Measurements from ENCODE around the gene RASEF.

RASEF gene

GRCh38 chr9:83056911-83057310, 6.0 kb downstream of the RASEF start:
- DNase-seq (ENCODE audit: low read depth, low spot score) = no peak

- no peak for DNase-seq (ENCODE audit: low read depth, low spot score)
These were observed 6.8 kb downstream of the RASEF start for GRCh38 chr9:83056174-83056573.

- no peak for DNase-seq (ENCODE audit: low read depth, low spot score)
These were observed 14.8 kb downstream of the RASEF start for GRCh38 chr9:83047839-83048775.

- no peak for DNase-seq (ENCODE audit: low read depth, low spot score)
These were observed 19.3 kb downstream of the RASEF start for GRCh38 chr9:83043597-83043996.

GRCh38 chr9:83041771-83042170, 21.2 kb downstream of the RASEF start:
- no peak for DNase-seq (ENCODE audit: low read depth, low spot score)

- DNase-seq (ENCODE audit: low read depth, low spot score) = no peak
These were observed 23.6 kb downstream of the RASEF start for GRCh38 chr9:83039303-83039702.

GRCh38 chr9:83036043-83036442, 26.9 kb downstream of the RASEF start:
- no peak for DNase-seq (ENCODE audit: low read depth, low spot score)

GRCh38 chr9:83035143-83035542, 27.8 kb downstream of the RASEF start:
- no peak for DNase-seq (ENCODE audit: low read depth, low spot score)

- DNase-seq (ENCODE audit: low read depth, low spot score) = no peak
These were observed 28.4 kb downstream of the RASEF start for GRCh38 chr9:83034587-83034986.

- DNase-seq (ENCODE audit: low read depth, low spot score) = no peak
These were observed 28.9 kb downstream of the RASEF start for GRCh38 chr9:83034026-83034425.

- DNase-seq (ENCODE audit: low read depth, low spot score) = no peak
These were observed 30.8 kb downstream of the RASEF start for GRCh38 chr9:83032065-83032625.

GRCh38 chr9:83030391-83031107, 32.4 kb downstream of the RASEF start:
- DNase-seq (ENCODE audit: low read depth, low spot score) = no peak

- no peak for DNase-seq (ENCODE audit: low read depth, low spot score)
These were observed 33.3 kb downstream of the RASEF start for GRCh38 chr9:83029531-83030137.

- DNase-seq (ENCODE audit: low read depth, low spot score) = no peak
These were observed 35.6 kb downstream of the RASEF start for GRCh38 chr9:83027153-83027891.

- DNase-seq (ENCODE audit: low read depth, low spot score) = no peak
These were observed 38.3 kb downstream of the RASEF start for GRCh38 chr9:83024506-83025125.

- no peak for DNase-seq (ENCODE audit: low read depth, low spot score)
These were observed 39.8 kb downstream of the RASEF start for GRCh38 chr9:83023151-83023550.

- DNase-seq (ENCODE audit: low read depth, low spot score) = no peak
These were observed 42.1 kb downstream of the RASEF start for GRCh38 chr9:83020864-83021263.

GRCh38 chr9:83020327-83020726, 42.6 kb downstream of the RASEF start:
- no peak for DNase-seq (ENCODE audit: low read depth, low spot score)

- DNase-seq (ENCODE audit: low read depth, low spot score) = no peak
These were observed 43.7 kb downstream of the RASEF start for GRCh38 chr9:83019246-83019645.

GRCh38 chr9:83015897-83016296, 47.0 kb downstream of the RASEF start:
- DNase-seq (ENCODE audit: low read depth, low spot score) = no peak
